ENCODE results near the gene ERAL1. TPM values are rescaled to one million over a fixed set of nuclear protein-coding genes. Genes with fewer than 3 reads are reported as not detected.
"Not testable (repeated sequence)": the region's sequence is repeated elsewhere in the genome, so short reads cannot be mapped to it uniquely, and the experiment has no call there.

The ERAL1 gene
- total RNA-seq, 1 experiment from 2014 or later, result 32.0 TPM

DNA sequence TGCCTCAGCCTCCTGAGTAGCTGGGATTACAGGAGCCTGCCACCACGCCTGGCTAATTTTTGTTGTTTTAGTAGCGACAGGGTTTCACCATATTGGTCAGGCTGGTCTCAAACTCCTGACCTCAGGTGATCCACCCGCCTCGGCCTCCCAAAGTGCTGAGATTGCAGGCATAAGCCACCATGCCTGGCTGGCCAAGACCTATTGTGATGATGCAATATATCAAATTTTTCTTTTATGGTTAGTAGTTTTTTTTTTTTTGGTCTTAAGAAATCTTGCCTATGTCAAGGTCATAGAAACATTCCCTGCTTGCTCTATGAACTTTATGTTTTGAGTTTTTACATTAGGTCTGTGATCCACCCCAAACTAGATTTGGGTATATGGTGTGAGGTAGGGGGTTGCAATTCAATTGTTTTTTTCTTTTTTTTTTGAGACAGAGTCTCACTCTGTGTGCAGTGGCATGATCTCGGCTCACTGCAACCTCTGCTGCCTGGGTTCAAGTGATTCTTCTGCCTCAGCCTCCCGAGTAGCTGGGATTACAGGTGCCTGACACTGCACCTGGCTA is 22.4 kb downstream of the ERAL1 start:
- not testable (repeated sequence) for H3K9me3 ChIP-seq (replicated peaks)

DNA sequence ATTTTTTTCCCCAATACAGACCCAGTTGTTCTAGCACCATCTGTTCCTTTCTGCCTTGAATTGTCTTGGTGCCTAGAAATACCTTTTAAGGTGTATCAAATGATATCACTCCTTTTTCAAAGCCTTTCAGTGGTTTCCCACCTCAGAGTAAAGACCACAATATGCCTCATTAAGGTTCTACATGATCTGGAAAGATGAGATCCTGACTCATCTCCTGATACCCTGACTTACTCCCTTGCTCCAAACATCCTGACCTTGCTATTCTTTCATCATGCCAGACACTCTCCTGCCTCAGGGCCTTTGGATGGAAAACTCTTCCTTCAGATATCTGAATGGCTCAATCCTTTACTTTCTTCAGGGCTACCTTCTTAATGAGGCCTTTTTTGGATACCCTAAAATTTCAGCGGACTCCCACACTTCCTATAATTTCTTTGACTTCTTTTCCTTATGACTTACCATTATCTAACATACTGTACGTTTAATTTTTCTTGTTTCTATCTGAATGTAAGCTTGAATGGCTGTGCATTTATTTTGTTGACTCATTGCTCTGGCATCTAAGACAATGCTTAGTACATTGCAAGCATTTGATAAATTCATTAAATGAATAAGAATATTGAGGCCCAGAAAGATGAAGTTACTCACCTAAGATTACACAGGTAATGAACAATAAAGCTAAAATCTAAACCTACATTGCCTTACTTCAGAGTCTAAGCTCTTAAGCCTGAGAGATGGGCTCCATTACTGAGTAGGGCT is 23.5 kb downstream of the ERAL1 start:
- Histone ChIP-seq H3K36me3 (peaks cover 13% of the 10 kb centered on the region), H3K27ac (no peak overlapping the region), H3K4me1 (replicated peaks) (0 out of 2 replicates have a peak, but pooled peaks cover 5% of the 10 kb centered on the region), H3K9me3 (replicated peaks) (no peaks in the 10 kb centered on the region), H3K27me3 (replicated peaks) (no peaks in the 10 kb centered on the region), H3K4me3 (no peak overlapping the region)
- no peak for DNase-seq (ENCODE audit: low read depth in 1 of 2, low spot score in 2 of 2)

More for the DNA sequence above, 22.4 kb downstream of the ERAL1 start:
- H3K4me1 ChIP-seq (replicated peaks); DNase-seq (ENCODE audit: low read depth in 1 of 2, low spot score in 2 of 2); H3K27ac ChIP-seq; H3K36me3 ChIP-seq; H3K27me3 ChIP-seq (replicated peaks); H3K4me3 ChIP-seq: not testable (repeated sequence)

DNA sequence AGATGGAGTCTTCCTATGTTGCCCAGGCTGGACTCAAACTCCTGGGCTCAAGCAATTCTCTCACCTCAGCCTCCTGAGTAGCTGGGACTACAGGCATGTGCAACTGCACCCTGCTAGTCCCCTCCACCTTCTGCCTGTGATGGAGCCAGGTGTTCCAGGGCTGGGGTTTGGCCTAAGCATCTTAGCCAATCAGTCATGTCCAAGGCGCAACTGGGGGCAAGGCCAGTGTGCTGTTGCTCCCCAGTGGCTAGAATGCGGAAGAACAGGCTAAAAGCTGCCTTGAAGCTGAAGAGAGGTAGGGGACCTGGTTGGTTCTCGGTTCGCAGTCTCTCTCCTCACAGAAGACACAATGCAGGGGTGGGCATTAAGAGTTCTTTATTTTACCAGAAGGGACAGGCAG is 24.2 kb downstream of the ERAL1 start:
- Histone ChIP-seq H3K9me3 (replicated peaks) (no peaks in the 10 kb centered on the region), H3K27ac (no peak overlapping the region), H3K4me1 (replicated peaks) (0 out of 2 replicates have a peak, but pooled peaks cover 5% of the 10 kb centered on the region), H3K27me3 (replicated peaks) (no peaks in the 10 kb centered on the region), H3K4me3 (no peak overlapping the region), H3K36me3 (peaks cover 13% of the 10 kb centered on the region)
- DNase-seq (ENCODE audit: low read depth in 1 of 2, low spot score in 2 of 2), result no peak

DNA sequence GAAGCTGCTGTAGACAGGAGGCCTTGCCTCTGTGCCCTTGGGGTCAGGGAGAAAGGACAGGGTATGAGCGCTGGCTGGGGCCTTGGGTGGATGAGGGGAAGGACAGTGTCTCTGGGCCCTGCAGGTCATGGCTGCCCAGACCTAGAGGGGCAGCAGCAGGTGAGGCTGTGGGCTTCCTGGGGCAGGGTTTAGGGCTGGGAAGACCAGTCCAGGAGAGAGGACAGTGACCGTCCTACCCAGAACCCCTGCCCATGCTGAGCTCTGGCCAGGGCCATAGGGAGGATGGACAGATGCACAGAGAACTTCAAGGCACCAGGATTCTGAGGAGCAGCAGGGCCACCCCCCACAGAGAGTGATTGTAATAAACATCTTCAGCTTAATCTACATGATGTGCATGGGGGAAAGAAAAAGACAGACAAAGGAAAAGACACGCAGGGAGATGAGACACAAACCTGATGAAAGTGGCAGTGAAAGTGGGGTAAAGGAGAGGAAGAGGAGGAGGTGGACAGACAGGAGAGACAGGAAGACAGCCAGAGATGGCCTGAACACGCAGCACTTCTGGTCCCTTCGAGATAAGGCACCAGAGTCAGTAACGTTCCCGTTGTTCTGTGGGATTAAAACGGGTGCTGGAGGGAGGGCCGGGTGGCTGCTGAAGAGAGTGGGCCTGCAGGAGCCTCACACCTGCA is 25.2 kb downstream of the ERAL1 start:
- Histone ChIP-seq H3K9me3 (replicated peaks) (no peaks in the 10 kb centered on the region), H3K27me3 (replicated peaks) (no peaks in the 10 kb centered on the region), H3K4me3 (no peak overlapping the region), H3K36me3 (peaks cover 13% of the 10 kb centered on the region), H3K4me1 (replicated peaks) (0 out of 2 replicates have a peak, but pooled peaks cover 5% of the 10 kb centered on the region), H3K27ac (no peak overlapping the region)
- DNase-seq (ENCODE audit: low read depth in 1 of 2, low spot score in 2 of 2), result no peak

DNA sequence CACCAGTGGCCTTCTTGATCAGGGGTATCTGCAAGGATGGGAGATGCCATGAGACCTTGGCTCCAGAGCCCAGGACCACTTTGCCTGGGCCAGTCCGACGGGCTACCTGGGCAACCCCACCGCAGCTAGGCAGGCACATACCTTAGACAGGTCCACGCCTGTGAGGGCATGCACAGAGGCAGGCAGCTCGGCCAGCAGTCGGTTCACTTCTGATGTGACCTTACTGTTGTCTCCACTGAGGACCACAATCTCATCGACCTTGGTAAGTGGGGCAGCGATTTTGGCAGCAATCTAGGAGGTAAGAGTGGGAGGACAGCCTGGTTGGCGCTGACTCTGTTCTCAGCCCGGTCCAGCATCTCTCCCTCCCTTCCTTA is 25.7 kb downstream of the ERAL1 start:
- H3K27me3 ChIP-seq (replicated peaks), result no peaks in the 10 kb centered on the region
- H3K9me3 ChIP-seq (replicated peaks), result no peaks in the 10 kb centered on the region
- no peak for DNase-seq (ENCODE audit: low read depth in 1 of 2, low spot score in 2 of 2)
- no peak overlapping the region for H3K4me3 ChIP-seq
- H3K36me3 ChIP-seq, result peaks cover 13% of the 10 kb centered on the region
- H3K4me1 ChIP-seq (replicated peaks), result 0 out of 2 replicates have a peak, but pooled peaks cover 5% of the 10 kb centered on the region
- H3K27ac ChIP-seq, result no peak overlapping the region

DNA sequence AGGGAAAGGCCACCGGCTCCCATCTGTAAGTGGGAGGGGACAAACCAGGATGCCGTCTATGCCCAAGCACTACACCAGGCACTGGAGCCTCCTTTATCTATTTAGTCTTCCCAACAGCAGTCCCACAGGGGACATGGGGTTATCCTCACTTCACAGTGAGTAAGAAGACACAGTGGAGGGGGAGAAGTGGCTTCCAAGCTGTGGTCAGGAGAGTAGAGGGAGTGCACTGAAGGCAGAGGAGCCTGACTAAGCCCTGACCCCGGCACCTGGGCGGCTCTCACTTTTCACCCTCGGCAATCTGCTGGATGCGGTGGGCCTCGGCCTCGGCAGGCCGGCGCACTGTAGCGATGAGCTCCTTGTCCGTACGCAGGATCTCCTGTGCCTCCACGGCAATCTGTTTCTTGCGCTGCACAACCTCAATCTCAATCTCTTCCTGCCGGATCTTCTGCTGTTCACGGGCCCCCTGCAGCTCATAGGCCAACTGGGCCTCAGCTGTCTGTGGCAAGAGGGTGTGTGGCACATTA is 26.8 kb downstream of the ERAL1 start:
- Histone ChIP-seq H3K27ac (no peak overlapping the region), H3K9me3 (replicated peaks) (no peaks in the 10 kb centered on the region), H3K4me3 (no peak overlapping the region), H3K36me3 (peaks cover 13% of the 10 kb centered on the region), H3K27me3 (replicated peaks) (no peaks in the 10 kb centered on the region), H3K4me1 (replicated peaks) (0 out of 2 replicates have a peak, but pooled peaks cover 5% of the 10 kb centered on the region)
- no peak for DNase-seq (ENCODE audit: low read depth in 1 of 2, low spot score in 2 of 2)

DNA sequence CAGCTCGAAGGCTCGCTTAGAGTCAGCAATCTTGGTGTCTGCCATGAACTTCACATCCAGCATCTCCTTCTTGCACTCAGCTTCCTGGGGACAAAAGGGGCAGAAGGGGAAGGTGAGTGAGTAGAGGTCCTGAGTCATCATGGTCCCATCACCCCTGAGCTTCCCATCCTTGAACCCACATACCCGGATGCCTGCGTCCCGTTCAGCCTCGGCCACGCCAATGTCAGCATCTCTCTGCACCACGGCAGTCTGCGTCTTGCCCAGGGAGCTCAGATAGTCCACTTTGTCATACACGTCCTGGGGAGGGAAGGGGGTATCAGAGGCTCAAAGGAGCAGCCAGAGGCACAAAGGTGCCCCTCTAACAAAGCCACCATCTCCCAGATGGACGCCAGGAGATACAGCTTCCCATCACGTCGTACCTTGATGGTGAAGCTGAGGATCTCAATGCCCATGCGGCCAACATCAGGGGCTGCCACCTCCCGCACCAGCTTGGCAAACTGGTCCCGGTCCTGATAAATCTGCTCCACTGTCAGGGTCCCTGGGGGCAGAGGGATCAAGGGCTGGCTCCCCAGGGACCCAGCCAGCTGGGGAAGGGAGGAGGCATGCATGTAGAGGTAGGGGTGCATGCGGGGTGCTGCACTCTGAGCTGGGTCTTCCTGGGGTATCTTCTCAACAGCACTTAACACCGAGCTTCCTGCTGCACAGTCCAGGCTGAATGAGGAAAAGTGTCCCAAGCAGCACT is 27.5 kb downstream of the ERAL1 start:
- DNase-seq (ENCODE audit: low read depth in 1 of 2, low spot score in 2 of 2), result no peak

DNA sequence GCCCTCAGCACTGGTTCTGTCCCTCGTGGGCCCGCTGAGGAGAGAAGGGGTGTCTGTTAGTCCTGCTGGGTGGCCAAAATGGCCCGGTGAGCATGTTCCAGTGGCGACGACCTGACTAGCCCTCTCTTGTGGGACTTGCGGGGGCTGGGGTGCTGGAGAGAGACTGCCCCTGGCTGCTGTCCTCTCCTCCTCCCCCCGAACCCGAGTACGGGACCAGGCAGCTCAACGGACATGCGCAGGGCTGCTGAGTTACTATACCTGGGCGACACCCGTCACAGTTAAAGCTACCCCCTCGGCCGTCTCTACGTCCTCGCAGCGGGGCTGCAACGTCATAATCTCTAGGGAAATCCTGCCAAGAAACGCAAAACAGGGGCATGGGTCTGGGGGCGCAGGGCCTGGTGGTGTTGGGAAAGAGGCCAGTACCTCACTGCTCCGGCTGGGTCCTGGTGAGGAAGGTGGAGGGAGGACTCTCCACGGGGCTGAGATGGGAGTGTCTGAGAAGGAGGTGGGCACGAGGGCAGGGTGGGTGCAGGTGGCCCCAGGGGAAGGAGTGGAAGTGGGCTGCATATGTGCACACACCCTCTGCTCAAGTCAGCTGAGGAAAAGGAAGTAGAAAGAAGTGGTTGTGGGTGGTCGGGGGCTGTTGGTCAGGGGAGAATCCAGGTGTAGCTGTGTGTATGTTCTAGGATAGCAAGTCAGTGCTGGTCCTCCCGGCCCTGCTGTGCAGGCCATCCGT is 29.3 kb downstream of the ERAL1 start:
- Histone ChIP-seq H3K4me3 (no peak overlapping the region), H3K27ac (no peak overlapping the region), H3K9me3 (replicated peaks) (no peaks in the 10 kb centered on the region), H3K36me3 (peaks cover 13% of the 10 kb centered on the region), H3K27me3 (replicated peaks) (no peaks in the 10 kb centered on the region), H3K4me1 (replicated peaks) (no peaks in the 10 kb centered on the region)
- no peak for DNase-seq (ENCODE audit: low read depth in 1 of 2, low spot score in 2 of 2)

More for the DNA sequence above, 27.5 kb downstream of the ERAL1 start:
- Histone ChIP-seq H3K27ac (no peak overlapping the region), H3K36me3 (peaks cover 13% of the 10 kb centered on the region), H3K4me3 (no peak overlapping the region), H3K9me3 (replicated peaks) (no peaks in the 10 kb centered on the region), H3K4me1 (replicated peaks) (0 out of 2 replicates have a peak, but pooled peaks cover 5% of the 10 kb centered on the region), H3K27me3 (replicated peaks) (no peaks in the 10 kb centered on the region)

DNA sequence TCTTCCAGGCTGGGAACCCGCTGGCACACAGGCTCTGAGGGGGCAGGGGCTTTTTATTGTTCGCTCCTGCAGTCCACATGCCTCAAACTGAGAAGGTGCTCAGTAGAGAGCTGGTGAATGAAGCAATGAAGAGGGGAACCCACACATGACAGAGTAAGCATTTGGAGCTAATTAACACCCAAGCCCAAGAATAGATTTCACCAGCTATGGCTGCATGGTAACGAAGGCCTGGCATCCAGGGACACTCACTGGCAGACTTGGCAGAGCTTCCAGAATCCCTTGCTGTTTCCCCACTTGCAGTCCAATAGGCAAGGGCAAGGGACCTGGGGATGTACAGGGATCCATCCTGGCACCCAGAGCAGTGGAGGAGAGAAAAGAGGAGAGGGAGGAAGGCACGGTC is 30.5 kb downstream of the ERAL1 start:
- no peak for DNase-seq (ENCODE audit: low read depth in 1 of 2, low spot score in 2 of 2)
- Histone ChIP-seq H3K4me3 (no peak overlapping the region), H3K36me3 (peaks cover 7% of the 10 kb centered on the region), H3K9me3 (replicated peaks) (no peaks in the 10 kb centered on the region), H3K27ac (no peak overlapping the region), H3K27me3 (replicated peaks) (no peaks in the 10 kb centered on the region), H3K4me1 (replicated peaks) (no peaks in the 10 kb centered on the region)

DNA sequence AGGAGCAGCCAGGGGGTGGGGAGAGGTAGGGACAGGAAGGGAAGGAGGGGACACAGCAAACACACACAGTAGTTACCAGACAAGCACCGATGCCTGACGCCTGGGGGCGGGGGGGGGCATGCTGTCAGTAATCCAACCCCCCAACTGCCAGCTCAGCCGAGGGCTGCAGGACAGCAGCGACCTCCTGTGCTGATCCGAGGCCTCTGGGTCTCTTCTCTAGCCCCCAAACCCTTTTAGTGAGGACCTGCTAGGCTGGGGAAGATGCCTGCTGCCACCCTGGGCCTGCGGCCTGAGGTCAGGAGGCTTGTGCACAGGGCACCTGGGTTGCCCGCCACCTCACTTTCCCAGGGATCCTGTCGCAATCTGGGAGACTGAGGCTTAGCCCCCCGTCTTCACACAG is 31.1 kb downstream of the ERAL1 start:
- no peak overlapping the region for H3K4me3 ChIP-seq
- no peaks in the 10 kb centered on the region for H3K27me3 ChIP-seq (replicated peaks)
- DNase-seq (ENCODE audit: low read depth in 1 of 2, low spot score in 2 of 2), result no peak
- peaks cover 3% of the 10 kb centered on the region for H3K36me3 ChIP-seq
- no peaks in the 10 kb centered on the region for H3K4me1 ChIP-seq (replicated peaks)
- H3K27ac ChIP-seq, result no peak overlapping the region
- no peaks in the 10 kb centered on the region for H3K9me3 ChIP-seq (replicated peaks)

DNA sequence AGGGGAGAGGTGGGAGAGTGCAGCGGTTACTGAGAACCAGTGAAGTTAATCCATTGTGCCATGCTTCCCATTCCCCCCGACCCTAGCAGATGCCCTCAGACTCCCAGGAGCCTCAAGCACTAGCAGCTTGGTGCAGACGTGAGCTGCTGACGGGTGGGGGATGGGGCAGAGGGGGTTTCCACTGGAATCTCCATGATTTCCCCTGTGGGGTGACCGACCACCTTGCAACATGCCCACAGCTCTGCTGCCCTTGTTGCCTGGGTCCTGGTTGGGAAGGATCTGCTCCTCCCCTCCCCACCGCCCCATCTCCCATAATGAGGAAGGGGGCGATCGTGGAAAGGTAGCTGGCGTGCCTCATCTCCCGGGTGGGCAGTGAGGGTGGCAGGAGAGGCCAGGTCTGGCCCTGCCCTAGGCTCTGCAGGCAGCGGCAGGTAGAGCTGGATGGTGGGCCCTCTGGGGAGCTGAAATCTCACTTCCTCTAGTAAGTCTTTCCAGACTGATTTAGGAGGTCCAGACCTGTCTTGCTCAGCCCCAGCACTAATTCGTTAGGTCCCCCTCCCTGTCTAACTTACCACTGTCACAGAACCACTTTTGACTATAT is 33.2 kb downstream of the ERAL1 start:
- no peak for DNase-seq (ENCODE audit: low read depth in 1 of 2, low spot score in 2 of 2)
- Histone ChIP-seq H3K27me3 (replicated peaks) (no peaks in the 10 kb centered on the region), H3K4me1 (replicated peaks) (no peaks in the 10 kb centered on the region), H3K4me3 (no peak overlapping the region), H3K27ac (no peak overlapping the region), H3K9me3 (replicated peaks) (no peaks in the 10 kb centered on the region), H3K36me3 (no peaks in the 10 kb centered on the region)

DNA sequence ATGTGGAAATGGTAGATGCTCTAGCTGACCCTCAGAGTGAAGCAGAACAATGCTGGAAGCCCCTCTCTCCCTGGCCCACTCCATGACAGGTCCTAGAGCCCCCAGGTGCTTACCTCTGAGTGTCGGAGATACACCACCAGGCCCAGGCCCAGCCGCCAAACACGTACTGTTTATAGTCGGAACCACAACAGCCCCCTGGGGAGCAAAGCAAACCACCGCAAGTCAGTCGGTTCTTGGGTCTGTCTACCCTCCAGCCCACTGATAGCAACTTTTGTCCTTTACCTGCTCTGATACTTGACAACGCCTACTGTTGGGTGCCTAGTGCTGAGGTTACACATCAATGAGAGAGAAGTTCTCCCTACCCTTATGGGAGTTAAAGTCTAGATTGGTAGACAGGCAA is 34.0 kb downstream of the ERAL1 start:
- H3K4me3 ChIP-seq, result no peak overlapping the region
- H3K36me3 ChIP-seq, result no peaks in the 10 kb centered on the region
- no peak for DNase-seq (ENCODE audit: low read depth in 1 of 2, low spot score in 2 of 2)
- no peak overlapping the region for H3K27ac ChIP-seq
- H3K9me3 ChIP-seq (replicated peaks), result no peaks in the 10 kb centered on the region
- no peaks in the 10 kb centered on the region for H3K4me1 ChIP-seq (replicated peaks)
- H3K27me3 ChIP-seq (replicated peaks), result no peaks in the 10 kb centered on the region

DNA sequence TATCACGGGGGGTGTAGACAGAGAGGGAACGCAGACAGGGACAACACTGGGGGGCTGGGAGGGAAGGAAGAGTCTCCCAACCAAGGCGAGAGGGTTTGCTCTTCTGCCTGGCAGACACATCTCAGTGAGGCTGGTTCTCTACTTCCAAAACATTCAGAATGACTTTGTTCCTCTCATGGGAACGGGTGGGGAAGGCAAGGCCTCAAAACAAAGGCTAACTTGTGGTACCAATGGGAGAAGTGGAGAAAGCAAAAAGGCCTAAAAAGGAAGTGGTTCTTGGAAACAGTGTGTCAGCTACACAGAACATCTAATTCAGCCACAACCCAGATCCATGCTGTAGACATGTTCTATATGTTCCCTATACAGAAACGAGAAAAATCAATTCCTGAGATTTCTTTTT is 35.2 kb downstream of the ERAL1 start:
- no peak for DNase-seq (ENCODE audit: low read depth in 1 of 2, low spot score in 2 of 2)

More for the DNA sequence above, 35.2 kb downstream of the ERAL1 start:
- Histone ChIP-seq H3K9me3 (replicated peaks) (no peaks in the 10 kb centered on the region), H3K36me3 (no peaks in the 10 kb centered on the region), H3K4me3 (no peak overlapping the region), H3K27ac (no peak overlapping the region), H3K27me3 (replicated peaks) (no peaks in the 10 kb centered on the region), H3K4me1 (replicated peaks) (no peaks in the 10 kb centered on the region)

All from SJSA1 (cell line).